ENCODE results near the gene TNNI3.

The TNNI3 gene

GRCh38 chr19:55117663-55118391 lies 39.7 kb downstream of the TNNI3 start:
- 0 out of 2 replicates have a peak overlapping the region, but pooled peaks have one; percentile 0 for H3K27ac ChIP-seq (ENCODE audit: low read length)
- H3K27me3 ChIP-seq (ENCODE audit: low read depth, low read length): no peaks in the 10 kb centered on the region
- TF ChIP-seq CTCF (IDR thresholded peaks at IDR 0.05; ENCODE audit: low read depth, low read length) (no peak), EZH2phosphoT487 (IDR thresholded peaks at IDR 0.05; ENCODE audit: low read depth) (no peak)
- H3K4me1 ChIP-seq (ENCODE audit: low read length): peaks cover 29% of the 10 kb centered on the region
- H3K9ac ChIP-seq (ENCODE audit: low read length): peak overlapping the region; percentile 77
- peaks cover 39% of the 10 kb centered on the region for H4K20me1 ChIP-seq (ENCODE audit: insufficient read depth, low read length)
- peaks cover 50% of the 10 kb centered on the region for H3K79me2 ChIP-seq (ENCODE audit: low read length)
- H3K4me3 ChIP-seq (ENCODE audit: low read length): peak overlapping the region; percentile 80
- H3K36me3 ChIP-seq (replicated peaks; ENCODE audit: low read depth, low read length): no peaks in the 10 kb centered on the region
- H3K9me3 ChIP-seq (ENCODE audit: insufficient read depth, low read length): no peaks in the 10 kb centered on the region
- H2AFZ ChIP-seq (ENCODE audit: low read depth, low read length): peak overlapping the region; percentile 73
- H3K4me2 ChIP-seq (ENCODE audit: low read length): peak overlapping the region; percentile 93

- H3K36me3 ChIP-seq (replicated peaks; ENCODE audit: low read depth, low read length): no peaks in the 10 kb centered on the region
- peak within 1 kb of the TSS; percentile 31 for H3K27ac ChIP-seq (ENCODE audit: low read length)
- H3K27me3 ChIP-seq (ENCODE audit: low read depth, low read length): no peaks in the 10 kb centered on the region
- no peaks in the 10 kb centered on the region for H3K9me3 ChIP-seq (ENCODE audit: insufficient read depth, low read length)
- peaks cover 57% of the 10 kb centered on the region for H3K79me2 ChIP-seq (ENCODE audit: low read length)
- H3K4me3 ChIP-seq (ENCODE audit: low read length): peak within 1 kb of the TSS; percentile 94
- H3K9ac ChIP-seq (ENCODE audit: low read length): peak within 1 kb of the TSS; percentile 89
- peak within 1 kb of the TSS; percentile 73 for H2AFZ ChIP-seq (ENCODE audit: low read depth, low read length)
- TF ChIP-seq EZH2phosphoT487 (IDR thresholded peaks at IDR 0.05; ENCODE audit: low read depth) (no peak), CTCF (IDR thresholded peaks at IDR 0.05; ENCODE audit: low read depth, low read length) (no peak)
- H3K4me2 ChIP-seq (ENCODE audit: low read length): peak within 1 kb of the TSS; percentile 93
- H4K20me1 ChIP-seq (ENCODE audit: insufficient read depth, low read length): peaks cover 45% of the 10 kb centered on the region
- H3K4me1 ChIP-seq (ENCODE audit: low read length): peaks cover 29% of the 10 kb centered on the region
Observed at GRCh38 chr19:55116859-55117662, 40.5 kb downstream of the TNNI3 start, which contains the start of gene PPP1R12C. Gene PPP1R12C (minus strand): TSS chr19:55117637. CDS start chr19:55117543, 94 bp downstream.

- Histone ChIP-seq H3K4me1 (ENCODE audit: low read length) (peaks cover 27% of the 10 kb centered on the region), H2AFZ (ENCODE audit: low read depth, low read length) (no peak overlapping the region), H4K20me1 (ENCODE audit: insufficient read depth, low read length) (peaks cover 51% of the 10 kb centered on the region), H3K79me2 (ENCODE audit: low read length) (peaks cover 61% of the 10 kb centered on the region), H3K4me3 (ENCODE audit: low read length) (peak overlapping the region; percentile 94), H3K9me3 (ENCODE audit: insufficient read depth, low read length) (no peaks in the 10 kb centered on the region), H3K27ac (ENCODE audit: low read length) (peak overlapping the region; percentile 31), H3K9ac (ENCODE audit: low read length) (peak overlapping the region; percentile 89), H3K27me3 (ENCODE audit: low read depth, low read length) (no peaks in the 10 kb centered on the region), H3K4me2 (ENCODE audit: low read length) (peak overlapping the region; percentile 91), H3K36me3 (replicated peaks; ENCODE audit: low read depth, low read length) (no peaks in the 10 kb centered on the region)
- TF ChIP-seq CTCF (IDR thresholded peaks at IDR 0.05; ENCODE audit: low read depth, low read length): no peak
- TF ChIP-seq EZH2phosphoT487 (IDR thresholded peaks at IDR 0.05; ENCODE audit: low read depth): no peak
Observed at GRCh38 chr19:55116232-55116858, 41.2 kb downstream of the TNNI3 start.

All from OCI-LY3 (cell line).